ENCODE data around the gene SLC39A9.

- TF ChIP-seq CTCF (IDR thresholded peaks at IDR 0.05) (no peak), POLR2A (IDR thresholded peaks at IDR 0.05) (no peak)
These were observed 101.6 kb downstream of the SLC39A9 start for GRCh38 chr14:69500096-69500495.

Measured in uterus (tissue), 2 donors.